GM12874 (cell line): ENCODE results near the gene PREX1.

ENCODE experiments used
- CTCF ChIP-seq: IDR thresholded peaks from 2 replicates; pipeline ENCODE4 v1.5.1; 2011; ENCODE audit warnings: low read depth, mild to moderate bottlenecking, control low read depth, low read length, moderate library complexity; ENCODE audit not compliant: insufficient read depth

PREX1 gene

DNA sequence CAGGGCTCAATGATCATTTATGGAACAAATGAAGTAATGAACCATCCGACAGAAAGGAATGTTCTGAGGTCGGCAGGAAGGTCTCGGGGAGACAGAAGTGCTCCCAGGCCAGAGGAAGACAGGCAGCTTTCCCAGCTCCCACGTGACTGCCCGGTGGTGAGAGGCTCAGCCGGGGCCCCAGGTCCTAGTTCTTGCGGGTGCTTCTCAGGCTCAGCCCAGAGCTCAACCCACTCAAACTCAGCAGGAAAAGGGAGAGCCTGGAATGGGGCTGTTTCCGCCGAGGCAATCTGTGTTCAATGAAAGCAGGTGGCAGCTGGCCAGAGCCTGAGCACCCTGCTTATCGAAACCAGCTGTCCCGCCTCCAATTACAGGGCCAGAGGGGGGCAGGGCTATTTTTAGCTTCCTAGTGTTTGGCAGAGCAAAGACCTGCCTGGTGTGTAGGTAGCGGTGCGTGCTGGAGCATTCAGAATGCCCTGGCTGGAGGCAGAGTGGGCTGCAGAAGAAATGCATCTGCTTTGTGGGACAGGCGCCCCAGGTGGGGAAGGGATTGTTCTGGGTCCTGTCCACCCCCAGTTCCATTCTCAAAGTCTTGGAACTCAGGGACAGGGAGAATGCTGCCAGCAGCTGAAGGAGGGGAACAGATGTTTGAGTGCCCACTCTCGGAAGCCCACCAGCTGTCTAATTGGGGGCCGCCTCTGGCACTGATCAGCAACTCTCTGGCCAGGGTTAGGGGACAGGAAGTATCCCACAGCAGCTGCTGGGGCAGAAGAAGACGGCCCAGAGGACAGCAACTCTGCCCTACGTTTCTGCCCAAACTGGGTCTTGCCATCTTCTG lies 145.1 kb downstream of the PREX1 start:
- TF ChIP-seq CTCF: no peak

- no peak for TF ChIP-seq CTCF
Measured at GRCh38 chr20:48681873-48682426, 145.8 kb downstream of the PREX1 start.

GRCh38 chr20:48681201-48681872 lies 146.5 kb downstream of the PREX1 start:
- no peak for TF ChIP-seq CTCF

GRCh38 chr20:48680650-48681049 lies 147.1 kb downstream of the PREX1 start:
- TF ChIP-seq CTCF: no peak

GRCh38 chr20:48679599-48679998 lies 148.2 kb downstream of the PREX1 start:
- TF ChIP-seq CTCF: no peak

DNA sequence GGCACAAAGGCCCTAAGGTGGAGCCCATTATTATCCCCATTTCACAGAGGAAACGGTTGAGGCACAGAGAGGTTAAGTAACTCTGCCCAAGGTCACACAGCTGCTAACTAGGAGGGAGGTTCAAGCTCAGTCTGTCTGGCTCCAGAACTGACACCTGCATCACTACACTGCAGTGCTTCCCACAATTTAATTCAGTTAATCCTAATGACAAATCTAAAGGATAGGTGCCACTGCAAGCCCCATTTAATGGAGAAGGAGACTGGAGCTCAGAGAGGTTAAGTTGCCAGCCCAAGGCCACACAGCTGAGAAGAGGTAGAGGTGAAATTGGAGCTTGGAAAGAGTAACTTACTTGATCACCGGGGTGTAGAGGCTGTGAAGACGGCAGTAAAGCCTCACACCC lies 148.8 kb downstream of the PREX1 start:
- no peak for TF ChIP-seq CTCF

GRCh38 chr20:48678421-48678820 lies 149.4 kb downstream of the PREX1 start:
- no peak for TF ChIP-seq CTCF
